Osteoblast (primary cell): ENCODE data around the gene PLXNA4. TPM values are rescaled to one million over a fixed set of nuclear protein-coding genes. Genes with fewer than 3 reads are reported as not detected.

Experiments
- DNase-seq: peaks from one replicate; pipeline ENCODE4 v3.0.0; 2011; ENCODE audit warnings: low spot score, mixed read lengths; ENCODE audit not compliant: insufficient read length; ENCODE audit errors: missing footprints
- H2AFZ ChIP-seq: 2 replicates; pipeline ENCODE4 v1.6.0; 2011; ENCODE audit warnings: mild to moderate bottlenecking, low read length
- H3K27ac ChIP-seq: 2 replicates; pipeline ENCODE4 v1.5.1; 2011; ENCODE audit warnings: mild to moderate bottlenecking, low read depth, low read length, moderate library complexity
- H3K27me3 ChIP-seq: 2 replicates; pipeline ENCODE4 v1.6.0; 2012; ENCODE audit warnings: mild to moderate bottlenecking, control low read depth, inconsistent platforms, low read length, moderate library complexity; ENCODE audit not compliant: insufficient read depth
- H3K36me3 ChIP-seq: 2 replicates; pipeline ENCODE4 v1.5.1; 2011; ENCODE audit warnings: mild to moderate bottlenecking, low read length, control low read depth, moderate library complexity; ENCODE audit not compliant: insufficient read depth
- H3K4me1 ChIP-seq: 2 replicates; pipeline ENCODE4 v1.5.1; 2011; ENCODE audit warnings: mild to moderate bottlenecking, low read length, control low read depth, moderate library complexity; ENCODE audit not compliant: insufficient read depth
- H3K4me2 ChIP-seq: 2 replicates; pipeline ENCODE4 v1.6.0; 2011; ENCODE audit warnings: mild to moderate bottlenecking, low read length; ENCODE audit not compliant: insufficient read depth
- H3K4me3 ChIP-seq: fragments of 200-600 bp; sonication (generic); 3 replicates; pipeline ENCODE4 v1.5.1; 2012; ENCODE audit warnings: mild to moderate bottlenecking, low read length, inconsistent platforms; ENCODE audit not compliant: insufficient read depth
- H3K79me2 ChIP-seq: 2 replicates; pipeline ENCODE4 v1.6.0; 2012; ENCODE audit warnings: mild to moderate bottlenecking, low read length, control low read depth, inconsistent platforms; ENCODE audit not compliant: insufficient read depth
- H3K9me3 ChIP-seq: 2 replicates; pipeline ENCODE4 v1.5.1; 2011; ENCODE audit warnings: low read depth, low read length, control low read depth
- H4K20me1 ChIP-seq: 2 replicates; pipeline ENCODE4 v1.6.0; 2012; ENCODE audit warnings: mild to moderate bottlenecking, low read length, control low read depth; ENCODE audit not compliant: insufficient read depth
- CTCF ChIP-seq: IDR thresholded peaks from 2 replicates; pipeline ENCODE4 v1.5.1; 2011; ENCODE audit warnings: mild to moderate bottlenecking, low read depth, low read length, moderate library complexity; ENCODE audit errors: extremely low read depth
- total RNA-seq: library from RNA; depleted of rRNA; stranded (reverse); fragments of >200 nt; gene quantifications from 2 replicates; pipeline ENCODE4 v1.2.3, GENCODE V29; 2012

PLXNA4 gene
- total RNA-seq, 1 donor: 4.3 TPM

GRCh38 chr7:132117181-132117580, 459.1 kb downstream of the PLXNA4 start:
- Histone ChIP-seq H3K27me3 (peaks cover 6% of the 10 kb centered on the region), H2AFZ (no peak overlapping the region), H3K4me2 (no peak overlapping the region), H3K27ac (no peak overlapping the region), H3K4me3 (no peak overlapping the region), H3K4me1 (peaks cover 3% of the 10 kb centered on the region), H3K36me3 (no peaks in the 10 kb centered on the region), H3K9me3 (no peaks in the 10 kb centered on the region), H3K79me2 (no peaks in the 10 kb centered on the region), H4K20me1 (no peaks in the 10 kb centered on the region)
- DNase-seq: no peak
- TF ChIP-seq CTCF: no peak

- peaks cover 3% of the 10 kb centered on the region for H3K4me1 ChIP-seq
- no peak overlapping the region for H3K4me2 ChIP-seq
- H3K4me3 ChIP-seq: no peak overlapping the region
- no peaks in the 10 kb centered on the region for H3K36me3 ChIP-seq
- H3K27me3 ChIP-seq: peaks cover 6% of the 10 kb centered on the region
- H2AFZ ChIP-seq: no peak overlapping the region
- no peaks in the 10 kb centered on the region for H3K79me2 ChIP-seq
- TF ChIP-seq CTCF: no peak
- no peak for DNase-seq
- no peaks in the 10 kb centered on the region for H3K9me3 ChIP-seq
- no peaks in the 10 kb centered on the region for H4K20me1 ChIP-seq
- no peak overlapping the region for H3K27ac ChIP-seq
Measured at GRCh38 chr7:132116369-132116768, 459.9 kb downstream of the PLXNA4 start.

GRCh38 chr7:132115758-132116157, 460.5 kb downstream of the PLXNA4 start:
- H3K27me3 ChIP-seq: peaks cover 6% of the 10 kb centered on the region
- no peak overlapping the region for H3K4me2 ChIP-seq
- H3K9me3 ChIP-seq: no peaks in the 10 kb centered on the region
- no peaks in the 10 kb centered on the region for H3K79me2 ChIP-seq
- H3K4me3 ChIP-seq: no peak overlapping the region
- no peak for TF ChIP-seq CTCF
- peaks cover 3% of the 10 kb centered on the region for H3K4me1 ChIP-seq
- H4K20me1 ChIP-seq: no peaks in the 10 kb centered on the region
- DNase-seq: no peak
- no peak overlapping the region for H2AFZ ChIP-seq
- H3K36me3 ChIP-seq: no peaks in the 10 kb centered on the region
- no peak overlapping the region for H3K27ac ChIP-seq

- peaks cover 6% of the 10 kb centered on the region for H3K27me3 ChIP-seq
- H4K20me1 ChIP-seq: no peaks in the 10 kb centered on the region
- H3K4me2 ChIP-seq: no peak overlapping the region
- no peak overlapping the region for H3K4me3 ChIP-seq
- H3K4me1 ChIP-seq: peaks cover 3% of the 10 kb centered on the region
- no peaks in the 10 kb centered on the region for H3K9me3 ChIP-seq
- DNase-seq: no peak
- H3K36me3 ChIP-seq: no peaks in the 10 kb centered on the region
- H3K27ac ChIP-seq: no peak overlapping the region
- H2AFZ ChIP-seq: no peak overlapping the region
- no peak for TF ChIP-seq CTCF
- H3K79me2 ChIP-seq: no peaks in the 10 kb centered on the region
Measured at GRCh38 chr7:132115028-132115427, 461.2 kb downstream of the PLXNA4 start.
